ENCODE results near the gene KRTAP9-9.
"Not testable (repeated sequence)": the region's sequence is repeated elsewhere in the genome, so short reads cannot be mapped to it uniquely, and the experiment has no call there.

Gene KRTAP9-9

GRCh38 chr17:41255381-41256290, at the start of gene KRTAP9-9:
Gene KRTAP9-9, plus strand, starts transcription at chr17:41255384.
- not testable (repeated sequence) for DNase-seq

- DNase-seq = no peak
These were observed 43.2 kb upstream of the KRTAP9-9 start for GRCh38 chr17:41211845-41212466.

- no peak for DNase-seq
These were observed 42.5 kb upstream of the KRTAP9-9 start for GRCh38 chr17:41212524-41213169.

GRCh38 chr17:41215681-41216080, 39.5 kb upstream of the KRTAP9-9 start:
- DNase-seq = no peak

GRCh38 chr17:41223821-41224220, 31.4 kb upstream of the KRTAP9-9 start:
- DNase-seq = no peak

- DNase-seq = no peak
These were observed 29.1 kb upstream of the KRTAP9-9 start for GRCh38 chr17:41226051-41226450.

- DNase-seq = not testable (repeated sequence)
These were observed 28.5 kb upstream of the KRTAP9-9 start, which contains the start of gene KRTAP9-2 for GRCh38 chr17:41226598-41227095. Gene KRTAP9-2, plus strand, starts transcription at chr17:41226648. Its CDS starts 7 bp downstream, at chr17:41226655.

GRCh38 chr17:41230094-41230493, 25.1 kb upstream of the KRTAP9-9 start:
- DNase-seq = no peak

DNA sequence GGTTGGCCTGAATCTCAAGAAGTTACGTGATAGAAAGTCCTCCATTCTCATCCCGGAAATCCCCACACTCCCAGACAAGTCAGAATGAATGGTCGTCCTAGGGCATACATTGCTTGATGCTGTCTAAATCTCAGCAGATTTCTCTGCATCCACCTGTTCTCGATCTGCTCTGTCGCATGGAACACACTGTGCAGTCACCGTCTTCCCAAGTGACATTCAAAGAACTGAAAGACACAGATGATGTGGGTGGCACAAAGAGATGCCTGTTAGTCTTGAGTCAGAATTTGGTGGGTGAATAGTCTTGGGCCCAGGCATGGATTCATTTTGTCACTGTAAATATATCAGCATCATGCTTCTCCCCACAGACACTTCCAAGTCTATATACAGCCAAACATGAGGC, 23.5 kb upstream of the KRTAP9-9 start:
- DNase-seq = no peak

GRCh38 chr17:41232399-41233105, 22.6 kb upstream of the KRTAP9-9 start, which contains the start of gene KRTAP9-3:
Gene KRTAP9-3, plus strand, starts transcription at chr17:41232449. Its CDS starts 53 bp downstream, at chr17:41232502.
- not testable (repeated sequence) for DNase-seq

DNA sequence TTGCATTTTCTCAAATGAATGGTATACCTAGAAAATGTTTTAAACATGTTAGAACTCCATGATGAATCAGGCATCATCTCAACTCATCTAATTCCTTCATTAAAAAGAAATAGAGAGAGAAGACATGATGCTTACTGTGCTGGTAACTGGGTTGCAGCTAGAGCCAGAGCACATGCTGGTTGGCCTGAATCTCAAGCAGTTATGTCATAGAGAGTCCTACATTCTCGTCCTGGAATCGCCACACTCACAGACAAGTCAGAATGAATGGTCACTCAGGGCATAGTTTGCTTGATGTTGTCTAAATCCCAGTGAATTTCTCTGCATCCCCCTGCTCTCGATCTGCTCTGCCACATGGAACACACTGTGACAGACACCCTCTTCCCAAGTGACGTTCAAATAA, 18.1 kb upstream of the KRTAP9-9 start:
- not testable (repeated sequence) for DNase-seq

GRCh38 chr17:41237949-41238437, 17.2 kb upstream of the KRTAP9-9 start, which contains the start of gene KRTAP9-8:
Gene KRTAP9-8, plus strand, starts transcription at chr17:41237999. Its CDS starts 53 bp downstream, at chr17:41238052.
- DNase-seq = not testable (repeated sequence)

- DNase-seq = not testable (repeated sequence)
These were observed 8.0 kb upstream of the KRTAP9-9 start for GRCh38 chr17:41246995-41247787.

DNA sequence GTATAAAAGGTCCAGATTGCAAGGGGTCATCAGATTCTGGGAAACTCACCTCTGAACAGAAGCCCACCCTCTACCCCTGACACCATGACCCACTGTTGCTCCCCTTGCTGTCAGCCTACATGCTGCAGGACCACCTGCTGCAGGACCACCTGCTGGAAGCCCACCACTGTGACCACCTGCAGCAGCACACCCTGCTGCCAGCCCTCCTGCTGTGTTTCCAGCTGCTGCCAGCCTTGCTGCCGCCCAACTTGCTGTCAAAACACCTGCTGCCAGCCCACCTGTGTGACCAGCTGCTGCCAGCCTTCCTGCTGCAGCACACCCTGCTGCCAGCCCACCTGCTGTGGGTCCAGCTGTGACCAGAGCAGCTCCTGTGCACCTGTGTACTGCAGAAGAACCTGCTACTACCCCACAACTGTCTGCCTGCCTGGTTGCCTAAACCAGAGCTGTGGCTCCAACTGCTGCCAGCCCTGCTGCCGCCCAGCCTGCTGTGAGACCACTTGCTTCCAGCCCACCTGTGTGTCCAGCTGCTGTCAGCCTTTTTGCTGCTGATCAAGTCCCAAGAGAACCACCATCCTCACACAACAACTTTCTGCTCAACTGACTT, 5.4 kb upstream of the KRTAP9-9 start, which contains the start of gene KRTAP9-4:
KRTAP9-4 (plus strand) TSS at position 51 of the 604 bp plus-strand sequence; CDS start at position 85, 34 bp downstream.
- DNase-seq = not testable (repeated sequence)

- no peak for DNase-seq
These were observed 3.9 kb upstream of the KRTAP9-9 start for GRCh38 chr17:41251261-41251660.

DNA sequence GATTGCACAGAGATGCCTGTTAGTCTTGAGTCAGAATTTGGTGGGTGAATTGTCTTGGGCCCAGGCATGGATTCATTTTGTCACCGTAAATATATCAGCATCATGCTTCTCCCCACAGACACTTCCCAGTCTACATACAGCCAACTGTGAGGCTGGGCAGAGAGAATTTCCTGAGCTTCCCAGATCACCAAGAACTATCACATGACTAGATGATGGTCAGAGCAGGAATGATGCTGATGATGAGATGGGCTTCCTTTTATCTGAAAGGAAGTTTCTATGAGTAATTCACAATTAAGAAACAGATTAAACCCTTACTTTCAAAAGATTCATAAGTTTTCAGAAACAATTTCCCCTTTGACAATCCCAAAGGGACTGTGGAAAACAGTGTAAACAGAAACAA, 323 bp upstream of the KRTAP9-9 start:
- no peak for DNase-seq

DNA sequence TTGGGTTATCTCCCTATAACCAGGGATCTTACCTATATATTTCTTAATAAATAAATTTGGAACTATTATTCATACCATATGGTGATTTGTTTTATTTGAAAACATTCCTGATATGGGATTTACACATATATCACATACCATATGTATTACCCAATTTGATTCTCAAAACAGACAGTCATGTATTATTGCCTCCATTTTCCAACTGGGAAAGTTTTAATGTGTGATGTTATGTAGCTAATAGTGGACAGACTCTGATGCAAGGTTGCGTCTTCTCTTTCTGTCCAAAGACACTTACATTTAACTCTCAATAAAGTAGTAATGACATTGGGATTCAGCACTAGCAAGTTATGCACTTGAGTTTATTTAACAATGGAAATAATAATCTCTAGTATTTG, 1.1 kb downstream of the KRTAP9-9 start:
- no peak for DNase-seq

- DNase-seq = no peak
These were observed 3.2 kb downstream of the KRTAP9-9 start for GRCh38 chr17:41258406-41258805.

DNA sequence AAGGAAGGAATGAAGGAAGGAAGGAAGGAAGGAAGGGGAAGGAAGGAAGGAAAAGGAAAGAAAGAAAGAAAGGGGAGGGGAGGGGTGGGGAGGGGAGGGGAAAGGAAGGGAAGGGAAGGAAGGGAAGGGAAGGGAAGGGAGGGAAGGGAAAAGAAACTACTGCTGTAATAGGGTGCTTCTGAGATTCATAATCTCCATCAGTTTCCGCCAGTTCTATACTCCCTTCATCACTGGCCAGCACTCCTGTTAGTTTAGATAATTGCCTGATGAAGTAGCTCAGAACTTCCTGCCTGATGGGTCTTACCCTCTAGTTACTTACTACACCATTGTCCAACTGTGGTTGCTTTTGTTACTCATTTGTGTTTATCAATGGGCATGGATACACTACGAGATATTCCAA, 8.0 kb downstream of the KRTAP9-9 start:
- DNase-seq = no peak

- DNase-seq = no peak
These were observed 9.4 kb downstream of the KRTAP9-9 start for GRCh38 chr17:41264599-41264998.

- no peak for DNase-seq
These were observed 9.9 kb downstream of the KRTAP9-9 start, which contains the start of gene KRTAP9-6 for GRCh38 chr17:41265078-41265477. Gene KRTAP9-6, plus strand, starts transcription at chr17:41265378. Its CDS starts 0 bp downstream, at chr17:41265378.
